GM18526 (cell line): ENCODE results near the gene FIBCD1.

Experiments used
- POLR2A ChIP-seq: IDR thresholded peaks from 3 replicates; pipeline ENCODE4 v1.6.1; 2011; ENCODE audit not compliant: insufficient read length; ENCODE audit errors: extremely low read depth

The FIBCD1 gene

GRCh38 chr9:130946766-130947617 is 7.9 kb upstream of the FIBCD1 start:
- no peak for TF ChIP-seq POLR2A

GRCh38 chr9:130945173-130945572 is 6.1 kb upstream of the FIBCD1 start:
- no peak for TF ChIP-seq POLR2A

- TF ChIP-seq POLR2A: no peak
Measured at GRCh38 chr9:130944510-130945058, 5.5 kb upstream of the FIBCD1 start.

GRCh38 chr9:130943777-130944176 is 4.7 kb upstream of the FIBCD1 start:
- no peak for TF ChIP-seq POLR2A

GRCh38 chr9:130943221-130943620 is 4.2 kb upstream of the FIBCD1 start:
- no peak for TF ChIP-seq POLR2A

- no peak for TF ChIP-seq POLR2A
Measured at GRCh38 chr9:130942679-130943078, 3.6 kb upstream of the FIBCD1 start.

- TF ChIP-seq POLR2A: no peak
Measured at GRCh38 chr9:130942084-130942483, 3.0 kb upstream of the FIBCD1 start.

GRCh38 chr9:130940693-130941576 is 1.9 kb upstream of the FIBCD1 start:
- no peak for TF ChIP-seq POLR2A

- TF ChIP-seq POLR2A: no peak
Measured at GRCh38 chr9:130940027-130940549, 1.0 kb upstream of the FIBCD1 start.

GRCh38 chr9:130939405-130940026 is 469 bp upstream of the FIBCD1 start:
- no peak for TF ChIP-seq POLR2A

GRCh38 chr9:130938184-130938651 is 829 bp downstream of the FIBCD1 start:
- no peak for TF ChIP-seq POLR2A

GRCh38 chr9:130937146-130938076 is 1.6 kb downstream of the FIBCD1 start:
- TF ChIP-seq POLR2A: no peak

- no peak for TF ChIP-seq POLR2A
Measured at GRCh38 chr9:130936285-130937117, 2.5 kb downstream of the FIBCD1 start.

GRCh38 chr9:130935648-130936271 is 3.3 kb downstream of the FIBCD1 start:
- no peak for TF ChIP-seq POLR2A
